Sigmoid colon (tissue), 7 donors: ENCODE results near the gene ENDOV. TPM values are rescaled to one million over a fixed set of nuclear protein-coding genes. Genes with fewer than 3 reads are reported as not detected.

Experiments used
- DNase-seq: peaks from one replicate; pipeline ENCODE4 v3.0.0-alpha.2; 2019
- H3K27ac ChIP-seq, 4 donors: fragments of 200-600 bp; sonication (generic); one replicate each; pipeline ENCODE4 v1.5.1; 2016 to 2019; ENCODE audit warnings: mild to moderate bottlenecking in 1 of 4
- H3K27me3 ChIP-seq, 3 donors: fragments of 200-600 bp; sonication (generic); one replicate each; pipeline ENCODE4 v1.5.1; 2019; ENCODE audit warnings: mild to moderate bottlenecking in 1 of 3
- H3K36me3 ChIP-seq, 4 donors: fragments of 200-600 bp; sonication (generic); one replicate each; pipeline ENCODE4 v1.5.1; 2016 to 2019
- H3K4me1 ChIP-seq, 4 donors: fragments of 200-600 bp; sonication (generic); one replicate each; pipeline ENCODE4 v1.5.1; 2017 to 2019
- H3K4me3 ChIP-seq, 4 donors: fragments of 200-600 bp; sonication (generic); one replicate each; pipeline ENCODE4 v1.5.1; 2017 to 2019; ENCODE audit warnings: mild to moderate bottlenecking in 2 of 4, moderate library complexity in 1 of 4
- H3K9me3 ChIP-seq, 4 donors: fragments of 200-600 bp in 3 of 4; sonication (generic) in 3 of 4; one replicate each; pipeline versions ENCODE4 v1.5.1 to v1.6.1; 2013 to 2019
- CTCF ChIP-seq, 4 experiments: fragments of 450-650 bp in 3 of 4; fragments of 200-600 bp in 1 of 4; IDR thresholded peaks; one replicate each; pipeline ENCODE4 v1.5.1; 2016 to 2019; ENCODE audit warnings: antibody characterized with exemption in 4 of 4, mild to moderate bottlenecking in 3 of 4, moderate library complexity in 2 of 4
- EP300 ChIP-seq, 4 donors: sonication (generic); formaldehyde crosslinking; IDR thresholded peaks; one replicate each; pipeline ENCODE4 v1.6.1; 2017; ENCODE audit warnings: antibody characterized with exemption in 4 of 4
- POLR2A ChIP-seq, 2 donors: fragments of 450-650 bp; IDR thresholded peaks; one replicate each; pipeline ENCODE4 v1.6.1; 2016; ENCODE audit warnings: antibody characterized with exemption in 2 of 2, mild to moderate bottlenecking in 2 of 2, moderate library complexity in 2 of 2
- POLR2AphosphoS5 ChIP-seq, 4 donors: sonication (generic); formaldehyde crosslinking; IDR thresholded peaks; one replicate each; pipeline ENCODE4 v1.6.1; 2017; ENCODE audit warnings: antibody characterized with exemption in 4 of 4
- WGBS, 2 donors: extraction: QIAGEN DNeasy Blood & Tissue Kit; methylation state at CpG; one replicate each; pipeline ENCODE4 v1.1.7; 2013; 5-methylcytosine and 5-hydroxymethylcytosine counted together
- intact Hi-C: fragments of 100-400 bp; cut with DNase I; formaldehyde crosslinking; loops from one replicate; pipeline ENCODE4 v1.15.1; 2023
- polyA plus RNA-seq, 3 donors: library from polyadenylated mRNA; stranded (reverse); fragments of 200-250 nt; gene quantifications; one replicate each; pipeline ENCODE4 v1.2.3, GENCODE V29; 2013
- total RNA-seq, 4 donors: library from RNA; depleted of rRNA; stranded (reverse); fragments of >200 nt; gene quantifications; one replicate each; pipeline ENCODE4 v1.1.0, GENCODE V29; 2016
- donor health status: healthy with polysubstance abuse.
- donor health status: Bipolar disorder and iron deficiency.
- donor health status: healthy.

Gene ENDOV
- total and polyA plus RNA-seq, 7 donors, result 9.5 to 23.5 (median 17.4) TPM

GRCh38 chr17:80422981-80423380 lies 8.0 kb downstream of the ENDOV start:
- DNase-seq, result no peak

GRCh38 chr17:80423536-80424225 lies 8.7 kb downstream of the ENDOV start:
- WGBS, 2 donors, result 58 to 83% methylated on average over 13 of the region's 13 CpGs
- no peak overlapping the region for H3K27ac ChIP-seq
- H3K9me3 ChIP-seq, result no peaks in the 10 kb centered on the region
- DNase-seq, result no peak
- peaks cover 0 to 27% (median 0%) of the 10 kb centered on the region in 4 donors for H3K36me3 ChIP-seq
- H3K4me1 ChIP-seq, result peaks cover 0 to 10% (median 9%) of the 10 kb centered on the region in 4 donors
- no peaks in the 10 kb centered on the region for H3K27me3 ChIP-seq
- intact Hi-C loops, result no loop called here
- TF ChIP-seq POLR2AphosphoS5 (IDR thresholded peaks at IDR 0.05) (no peak), POLR2A (IDR thresholded peaks at IDR 0.05) (no peak), EP300 (IDR thresholded peaks at IDR 0.05) (no peak), CTCF (IDR thresholded peaks at IDR 0.05) (no peak)
- H3K4me3 ChIP-seq, result no peak overlapping the region

More at GRCh38 chr17:80422981-80423380, 8.0 kb downstream of the ENDOV start:
- H3K4me1 ChIP-seq, result peaks cover 0 to 10% (median 9%) of the 10 kb centered on the region in 4 donors
- intact Hi-C loops, result no loop called here
- no peaks in the 10 kb centered on the region for H3K27me3 ChIP-seq
- no peak overlapping the region for H3K27ac ChIP-seq
- peaks cover 0 to 29% (median 0%) of the 10 kb centered on the region in 4 donors for H3K36me3 ChIP-seq
- 75 to 83% methylated on average over 20 of the region's 20 CpGs for WGBS, 2 donors
- no peaks in the 10 kb centered on the region for H3K9me3 ChIP-seq
- no peak overlapping the region for H3K4me3 ChIP-seq
- TF ChIP-seq EP300 (IDR thresholded peaks at IDR 0.05) (no peak), CTCF (IDR thresholded peaks at IDR 0.05) (no peak), POLR2AphosphoS5 (IDR thresholded peaks at IDR 0.05) (no peak), POLR2A (IDR thresholded peaks at IDR 0.05) (no peak)

- TF ChIP-seq CTCF (IDR thresholded peaks at IDR 0.05) (no peak), POLR2A (IDR thresholded peaks at IDR 0.05) (no peak), POLR2AphosphoS5 (IDR thresholded peaks at IDR 0.05) (no peak), EP300 (IDR thresholded peaks at IDR 0.05) (no peak)
- WGBS, 2 donors, result 63 to 84% methylated on average over 8 of the region's 8 CpGs
- no peaks in the 10 kb centered on the region for H3K27me3 ChIP-seq
- intact Hi-C loops, result no loop called here
- peaks cover 0 to 29% (median 0%) of the 10 kb centered on the region in 4 donors for H3K36me3 ChIP-seq
- DNase-seq, result no peak
- no peaks in the 10 kb centered on the region for H3K9me3 ChIP-seq
- H3K4me3 ChIP-seq, result no peak overlapping the region
- no peak overlapping the region for H3K27ac ChIP-seq
- peaks cover 0 to 10% (median 9%) of the 10 kb centered on the region in 4 donors for H3K4me1 ChIP-seq
These were observed 9.3 kb downstream of the ENDOV start for GRCh38 chr17:80424261-80424660.

- Histone ChIP-seq H3K4me3 (no peak overlapping the region), H3K4me1 (peaks cover 0 to 10% (median 9%) of the 10 kb centered on the region in 4 donors), H3K36me3 (peaks cover 0 to 30% (median 3%) of the 10 kb centered on the region in 4 donors), H3K27ac (no peak overlapping the region), H3K27me3 (no peaks in the 10 kb centered on the region), H3K9me3 (no peaks in the 10 kb centered on the region)
- 75 to 86% methylated on average over 27 of the region's 27 CpGs for WGBS, 2 donors
- no peak for DNase-seq
- intact Hi-C loops, result no loop called here
- TF ChIP-seq POLR2A (IDR thresholded peaks at IDR 0.05), result no peak
- no peak for TF ChIP-seq POLR2AphosphoS5 (IDR thresholded peaks at IDR 0.05)
- TF ChIP-seq CTCF (IDR thresholded peaks at IDR 0.05), result no peak
- no peak for TF ChIP-seq EP300 (IDR thresholded peaks at IDR 0.05)
These were observed 10.2 kb downstream of the ENDOV start for GRCh38 chr17:80424878-80425765.
